Left renal pelvis (tissue), 4 donors: ENCODE results near the gene CD226. TPM values are rescaled to one million over a fixed set of nuclear protein-coding genes. Genes with fewer than 3 reads are reported as not detected.
"Not testable (repeated sequence)": the region's sequence is repeated elsewhere in the genome, so short reads cannot be mapped to it uniquely, and the experiment has no call there.

Source experiments
- DNase-seq, 4 donors: peaks; one replicate each; pipeline ENCODE4 v3.0.0-alpha.2; 2013; ENCODE audit warnings: low read depth in 4 of 4, low spot score in 3 of 4
- polyA plus RNA-seq, 4 donors: library from polyadenylated mRNA; unstranded; fragments of 120-200 nt; gene quantifications; one replicate each; pipeline ENCODE4 v1.2.1, GENCODE V29; 2013; ENCODE audit not compliant: insufficient read length in 4 of 4

The CD226 gene
- polyA plus RNA-seq, 4 donors: 1.2 to 4.1 (median 2.3) TPM

GRCh38 chr18:69956665-69957620 is 9.3 kb upstream of the CD226 start:
- DNase-seq: no peak

- DNase-seq: no peak
These were observed 8.4 kb upstream of the CD226 start for GRCh38 chr18:69956057-69956456.

- peak in 1 of 4 donors; percentile 18 for DNase-seq
These were observed 7.2 kb upstream of the CD226 start for GRCh38 chr18:69954719-69955480.

- DNase-seq: no peak
These were observed 5.5 kb upstream of the CD226 start for GRCh38 chr18:69953191-69953590.

GRCh38 chr18:69951182-69951581 is 3.5 kb upstream of the CD226 start:
- no peak for DNase-seq

GRCh38 chr18:69949538-69949936 is 1.9 kb upstream of the CD226 start:
- no peak for DNase-seq

GRCh38 chr18:69948919-69949537 is 1.4 kb upstream of the CD226 start:
- no peak for DNase-seq

- DNase-seq: no peak
These were observed 583 bp upstream of the CD226 start for GRCh38 chr18:69948256-69948655.

GRCh38 chr18:69946608-69947155 is 991 bp downstream of the CD226 start:
- DNase-seq: no peak

- no peak for DNase-seq
These were observed 2.2 kb downstream of the CD226 start for GRCh38 chr18:69945220-69946114.

GRCh38 chr18:69944436-69944835 is 3.2 kb downstream of the CD226 start:
- no peak for DNase-seq

- DNase-seq: no peak
These were observed 4.7 kb downstream of the CD226 start for GRCh38 chr18:69943021-69943420.

GRCh38 chr18:69941183-69941582 is 6.5 kb downstream of the CD226 start:
- no peak for DNase-seq

GRCh38 chr18:69939812-69940211 is 7.9 kb downstream of the CD226 start:
- DNase-seq: not testable (repeated sequence)

- DNase-seq: no peak
These were observed 11.5 kb downstream of the CD226 start for GRCh38 chr18:69936191-69936558.

GRCh38 chr18:69935319-69936190 is 12.1 kb downstream of the CD226 start:
- no peak for DNase-seq

- DNase-seq: no peak
These were observed 12.9 kb downstream of the CD226 start for GRCh38 chr18:69934601-69935265.

- DNase-seq: no peak
These were observed 18.5 kb downstream of the CD226 start for GRCh38 chr18:69929041-69929774.
